ENCODE measurements around the gene MED26. TPM values are rescaled to one million over a fixed set of nuclear protein-coding genes. Genes with fewer than 3 reads are reported as not detected.

Gene MED26
- total and polyA plus RNA-seq, 9 of the 15 experiments (the other 6 are each of a cell fraction or from before 2014, with no cell fraction given): 0.71 to 15.1 (median 6.2) TPM

GRCh38 chr19:16542910-16543472 is 85.0 kb downstream of the MED26 start (continued):
- TF ChIP-seq HBP1 (CRISPR knock-in tag; IDR thresholded peaks at IDR 0.05) (no peak), HDAC3 (IDR thresholded peaks at IDR 0.05; ENCODE audit: borderline replicate concordance, partially characterized antibody) (no peak), AFF4 (CRISPR knock-in tag; IDR thresholded peaks at IDR 0.05) (0 out of 2 replicates have a peak, but pooled peaks have one; percentile 44), ETV1 (tag; conservative IDR thresholded peaks at IDR 0.05; ENCODE audit: low read depth) (0 out of 2 replicates have a peak, but pooled peaks have one; percentile 25), ZBTB49 (CRISPR knock-in tag; IDR thresholded peaks at IDR 0.05; ENCODE audit: borderline replicate concordance) (no peak), ZBTB11 (CRISPR knock-in tag; IDR thresholded peaks at IDR 0.05) (no peak), ZNF324 (CRISPR knock-in tag; IDR thresholded peaks at IDR 0.05) (no peak), MTA1 (IDR thresholded peaks at IDR 0.05; ENCODE audit: borderline replicate concordance) (no peak), DDX20 (tag; IDR thresholded peaks at IDR 0.05; ENCODE audit: low read depth) (no peak)

All from K562 (cell line).